HCT116 (cell line): ENCODE measurements around the gene CACNA2D2. TPM values are rescaled to one million over a fixed set of nuclear protein-coding genes. Genes with fewer than 3 reads are reported as not detected.

Experiments used
- ATAC-seq: fragments of 200-7000 bp; cut with Tn5 transposase; 2 replicates; pipeline ENCODE4 v1.9.1; 2020; ENCODE audit warnings: mild to moderate bottlenecking, moderate library complexity
- BruUV-seq: library from RNA; stranded (reverse); fragments of 400-500 nt; replicated peaks from 2 replicates; lab custom pipeline; 2021; lab: Mats Ljungman, UMichigan
- CTCF ChIA-PET: fragments of 300-600 bp; sonication (Branson Sonifier 250); formaldehyde crosslinking; loops from one replicate; lab custom pipeline; 2021; ENCODE audit warnings: antibody characterized with exemption; lab: Charles Lee
- POLR2A ChIA-PET: fragments of 300-600, 350-600 bp; sonication (Branson Sonifier 250); formaldehyde crosslinking; loops from one replicate; lab custom pipeline; 2021; ENCODE audit warnings: antibody characterized with exemption; lab: Charles Lee
- RAD21 ChIA-PET, 2 experiments: fragments of 300-600 bp; sonication (Branson Sonifier 250); formaldehyde crosslinking; loops; one replicate each; lab custom pipeline; 2023; ENCODE audit warnings: low total read pairs in 2 of 2; ENCODE audit not compliant: uncharacterized antibody in 2 of 2, unreplicated experiment in 2 of 2, low non-redundant PET in 1 of 2; lab: Charles Lee
- DNase-seq: peaks from one replicate; pipeline ENCODE4 v3.0.0-alpha.2; 2010; ENCODE audit warnings: low read depth, low spot score
- H2AFZ ChIP-seq: fragments of 200-600 bp; shearing (Covaris generic), sonication (generic); 2 replicates; pipeline ENCODE4 v1.6.1; 2017; ENCODE audit warnings: low read depth, mixed run types, mixed read lengths, antibody characterized with exemption, low read length; ENCODE audit not compliant: poor library complexity, severe bottlenecking
- H3K27ac ChIP-seq: 2 replicates; pipeline ENCODE4 v1.5.1; 2012; ENCODE audit warnings: low read depth, low read length
- H3K27me3 ChIP-seq: fragments of 200-600 bp; sonication (generic); 2 replicates; pipeline ENCODE4 v1.6.1; 2016; ENCODE audit warnings: mixed run types, low read length, mixed read lengths; ENCODE audit not compliant: insufficient read depth
- H3K36me3 ChIP-seq, 2 experiments: fragments of 200-500 bp in 1 of 2; fragments of 200-600 bp in 1 of 2; sonication (Bioruptor generic) in 1 of 2; sonication (generic) in 1 of 2; 2 replicates each; pipeline versions ENCODE4 v1.5.1 to v1.6.1; 2014 to 2016; ENCODE audit warnings: low read length in 2 of 2, inconsistent platforms in 1 of 2, mixed read lengths in 1 of 2, mixed run types in 1 of 2; ENCODE audit not compliant: insufficient read depth in 2 of 2, control insufficient read depth in 1 of 2
- H3K4me1 ChIP-seq, 2 experiments: fragments of 200-600 bp in 1 of 2; sonication (generic) in 1 of 2; 2 replicates each; pipeline versions ENCODE4 v1.5.1 to v1.6.1; 2012 to 2017; ENCODE audit warnings: low read length in 2 of 2, inconsistent platforms in 1 of 2, mild to moderate bottlenecking in 1 of 2, mixed read lengths in 1 of 2, mixed run types in 1 of 2, moderate library complexity in 1 of 2; ENCODE audit not compliant: insufficient read depth in 2 of 2, control insufficient read depth in 1 of 2
- H3K4me2 ChIP-seq: fragments of 200-600 bp; sonication (generic); 2 replicates; pipeline ENCODE4 v1.6.1; 2017; ENCODE audit warnings: mixed run types, low read length, mixed read lengths
- H3K4me3 ChIP-seq, 2 experiments: fragments of 200-600 bp in 1 of 2; sonication (generic) in 1 of 2; replicated peaks in 1 of 2; 2 replicates each; pipeline ENCODE4 v1.5.1; 2011 to 2016; ENCODE audit warnings: low read length in 2 of 2, control low read depth in 1 of 2, low read depth in 1 of 2, mild to moderate bottlenecking in 1 of 2, mixed read lengths in 1 of 2, mixed run types in 1 of 2
- H3K79me2 ChIP-seq: fragments of 200-600 bp; sonication (generic); 2 replicates; pipeline ENCODE4 v1.6.1; 2017; ENCODE audit warnings: mild to moderate bottlenecking, mixed run types, low read length, moderate library complexity, mixed read lengths; ENCODE audit not compliant: insufficient read depth
- H3K9ac ChIP-seq: fragments of 200-600 bp; sonication (generic); 2 replicates; pipeline ENCODE4 v1.6.1; 2016; ENCODE audit warnings: low read length, mixed read lengths
- H3K9me2 ChIP-seq: fragments of 200-600 bp; sonication (generic), shearing (Covaris generic); 2 replicates; pipeline ENCODE4 v1.6.1; 2017; ENCODE audit warnings: mixed run types, mild to moderate bottlenecking, moderate library complexity; ENCODE audit not compliant: insufficient read depth
- H3K9me3 ChIP-seq, 2 experiments: fragments of 200-500 bp in 1 of 2; fragments of 200-600 bp in 1 of 2; sonication (Bioruptor generic) in 1 of 2; sonication (generic) in 1 of 2; 2 replicates each; pipeline ENCODE4 v1.6.1; 2014 to 2017; ENCODE audit warnings: low read length in 2 of 2, mixed read lengths in 2 of 2, inconsistent platforms in 1 of 2, low read depth in 1 of 2, mild to moderate bottlenecking in 1 of 2, mixed run types in 1 of 2, moderate library complexity in 1 of 2; ENCODE audit not compliant: control insufficient read depth in 1 of 2, insufficient read depth in 1 of 2
- H4K20me1 ChIP-seq: fragments of 200-600 bp; sonication (generic), shearing (Covaris generic); 2 replicates; pipeline ENCODE4 v1.6.1; 2017; ENCODE audit warnings: mixed run types, mild to moderate bottlenecking, moderate library complexity; ENCODE audit not compliant: insufficient read depth
- CBX3 ChIP-seq: IDR thresholded peaks from 2 replicates; pipeline ENCODE4 v1.6.1; 2012; ENCODE audit warnings: low read depth
- CEBPB ChIP-seq: IDR thresholded peaks from 2 replicates; pipeline ENCODE4 v1.6.1; 2012; ENCODE audit warnings: low read depth
- EGR1 ChIP-seq: IDR thresholded peaks from 2 replicates; pipeline ENCODE4 v1.6.1; 2012; ENCODE audit warnings: low read depth
- ELF1 ChIP-seq: IDR thresholded peaks from 2 replicates; pipeline ENCODE4 v1.6.1; 2012; ENCODE audit warnings: low read depth, borderline replicate concordance
- EZH2 ChIP-seq: fragments of 200-600 bp; sonication (generic); IDR thresholded peaks from 2 replicates; pipeline ENCODE4 v1.6.1; 2017; ENCODE audit warnings: antibody characterized with exemption, mixed run types
- EZH2phosphoT487 ChIP-seq: fragments of 200-600 bp; IDR thresholded peaks from 2 replicates; pipeline ENCODE4 v1.6.1; 2018; ENCODE audit warnings: antibody characterized with exemption, borderline replicate concordance
- FOSL1 ChIP-seq: IDR thresholded peaks from 2 replicates; pipeline ENCODE4 v1.6.1; 2012; ENCODE audit warnings: low read depth
- JUND ChIP-seq: IDR thresholded peaks from 2 replicates; pipeline ENCODE4 v1.6.1; 2012
- POLR2A ChIP-seq: IDR thresholded peaks from 2 replicates; pipeline ENCODE4 v1.7.0; 2011; ENCODE audit warnings: borderline replicate concordance; ENCODE audit not compliant: insufficient read depth, insufficient read length; ENCODE audit errors: extremely low read depth
- POLR2AphosphoS5 ChIP-seq: IDR thresholded peaks from 2 replicates; pipeline ENCODE4 v1.6.1; 2011; ENCODE audit warnings: mild to moderate bottlenecking, low read depth, low read length, moderate library complexity
- RAD21 ChIP-seq: IDR thresholded peaks from 2 replicates; pipeline ENCODE4 v1.6.1; 2012; ENCODE audit warnings: low read depth, mild to moderate bottlenecking
- SIN3A ChIP-seq: IDR thresholded peaks from 2 replicates; pipeline ENCODE4 v1.6.1; 2012; ENCODE audit warnings: low read depth
- SRF ChIP-seq: IDR thresholded peaks from 2 replicates; pipeline ENCODE4 v1.6.1; 2012; ENCODE audit warnings: low read depth
- TCF7L2 ChIP-seq: IDR thresholded peaks from 2 replicates; pipeline ENCODE4 v1.7.0; 2011; ENCODE audit warnings: borderline replicate concordance, inconsistent platforms; ENCODE audit not compliant: insufficient read depth, insufficient read length; ENCODE audit errors: extremely low read depth
- YY1 ChIP-seq: IDR thresholded peaks from 2 replicates; pipeline ENCODE4 v1.6.1; 2011; ENCODE audit warnings: low read length, low read depth, moderate library complexity, mild to moderate bottlenecking; ENCODE audit not compliant: insufficient replicate concordance; ENCODE audit errors: extremely low read depth
- ZFX ChIP-seq: fragments of 450-650 bp; IDR thresholded peaks from 2 replicates; pipeline ENCODE4 v1.6.1; 2017
- ZNF274 ChIP-seq: fragments of 200-500 bp; sonication (Bioruptor generic); IDR thresholded peaks from 2 replicates; pipeline ENCODE4 v1.6.1; 2014; ENCODE audit warnings: mild to moderate bottlenecking, low read depth, low read length, inconsistent platforms
- intact Hi-C: fragments of 100-400 bp; cut with micrococcal nuclease; formaldehyde crosslinking; loops from 2 replicates; pipeline ENCODE4 v1.10.0; 2022
- total RNA-seq: library from RNA; stranded (reverse); gene quantifications from one replicate; pipeline ENCODE4 v1.2.1, GENCODE V29; 2021; ENCODE audit not compliant: unreplicated experiment
- TF ChIP-seq, protein P1 (sequence below): IDR thresholded peaks from 2 replicates; pipeline ENCODE4 v1.6.1; 2011; ENCODE audit warnings: mild to moderate bottlenecking, low read length, moderate library complexity; ENCODE audit not compliant: insufficient replicate concordance; ENCODE audit errors: extremely low read depth
- TF ChIP-seq, protein P2 (sequence below), 3 experiments: fragments of 200-600 bp in 1 of 3; sonication (generic) in 1 of 3; IDR thresholded peaks in 2 of 3; conservative IDR thresholded peaks in 1 of 3; 2 replicates each; pipeline ENCODE4 v1.5.1; 2012 to 2017; ENCODE audit warnings: low read depth in 2 of 3, low read length in 2 of 3, antibody characterized with exemption in 1 of 3, borderline replicate concordance in 1 of 3, control low read depth in 1 of 3, mild to moderate bottlenecking in 1 of 3, mixed read lengths in 1 of 3, mixed run types in 1 of 3, moderate library complexity in 1 of 3; ENCODE audit not compliant: insufficient read depth in 1 of 3

The CACNA2D2 gene
- total RNA-seq, 1 experiment from 2014 or later: 10.2 TPM

DNA sequence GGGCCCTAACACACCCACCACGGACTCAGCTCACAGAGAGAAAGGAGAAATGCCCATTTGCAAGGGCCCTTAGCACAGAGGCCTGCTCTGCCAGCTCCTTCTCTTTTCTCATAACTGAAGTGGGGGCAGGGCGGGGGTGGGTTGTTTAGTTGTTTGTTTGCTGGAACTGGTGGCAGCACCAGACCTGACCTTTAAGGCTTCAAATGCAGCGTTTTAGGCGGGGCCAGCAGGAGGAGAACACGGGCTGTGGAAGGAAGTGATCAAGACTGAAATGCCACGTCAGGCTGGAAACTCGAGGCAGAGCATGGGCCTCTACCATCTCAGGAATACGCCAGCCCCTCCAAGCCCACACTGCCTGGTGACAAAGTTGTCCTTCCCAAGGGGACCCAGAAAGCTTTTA is 9.3 kb downstream of the CACNA2D2 start:
- intact Hi-C loops: no loop called here
- DNase-seq (no peak), ATAC-seq (no peak)
- RAD21 ChIA-PET: no interaction called here
- Histone ChIP-seq H3K9me2 (no peaks in the 10 kb centered on the region), H3K36me3 (no peaks in the 10 kb centered on the region), H4K20me1 (no peaks in the 10 kb centered on the region), H3K9ac (no peak overlapping the region), H3K4me1 (no peaks in the 10 kb centered on the region; a peak in 1 of 4 replicates), H2AFZ (no peak overlapping the region), H3K4me3 (no peak overlapping the region), H3K27me3 (no peaks in the 10 kb centered on the region), H3K9me3 (no peaks in the 10 kb centered on the region), H3K27ac (no peak overlapping the region), H3K4me2 (no peak overlapping the region), H3K79me2 (no peaks in the 10 kb centered on the region)
- POLR2A ChIA-PET: no interaction called here
- TF ChIP-seq, protein P1, sequence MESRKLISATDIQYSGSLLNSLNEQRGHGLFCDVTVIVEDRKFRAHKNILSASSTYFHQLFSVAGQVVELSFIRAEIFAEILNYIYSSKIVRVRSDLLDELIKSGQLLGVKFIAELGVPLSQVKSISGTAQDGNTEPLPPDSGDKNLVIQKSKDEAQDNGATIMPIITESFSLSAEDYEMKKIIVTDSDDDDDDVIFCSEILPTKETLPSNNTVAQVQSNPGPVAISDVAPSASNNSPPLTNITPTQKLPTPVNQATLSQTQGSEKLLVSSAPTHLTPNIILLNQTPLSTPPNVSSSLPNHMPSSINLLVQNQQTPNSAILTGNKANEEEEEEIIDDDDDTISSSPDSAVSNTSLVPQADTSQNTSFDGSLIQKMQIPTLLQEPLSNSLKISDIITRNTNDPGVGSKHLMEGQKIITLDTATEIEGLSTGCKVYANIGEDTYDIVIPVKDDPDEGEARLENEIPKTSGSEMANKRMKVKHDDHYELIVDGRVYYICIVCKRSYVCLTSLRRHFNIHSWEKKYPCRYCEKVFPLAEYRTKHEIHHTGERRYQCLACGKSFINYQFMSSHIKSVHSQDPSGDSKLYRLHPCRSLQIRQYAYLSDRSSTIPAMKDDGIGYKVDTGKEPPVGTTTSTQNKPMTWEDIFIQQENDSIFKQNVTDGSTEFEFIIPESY: no peak
- no peak for TF ChIP-seq TCF7L2
- no peak for TF ChIP-seq YY1
- TF ChIP-seq, protein P2, sequence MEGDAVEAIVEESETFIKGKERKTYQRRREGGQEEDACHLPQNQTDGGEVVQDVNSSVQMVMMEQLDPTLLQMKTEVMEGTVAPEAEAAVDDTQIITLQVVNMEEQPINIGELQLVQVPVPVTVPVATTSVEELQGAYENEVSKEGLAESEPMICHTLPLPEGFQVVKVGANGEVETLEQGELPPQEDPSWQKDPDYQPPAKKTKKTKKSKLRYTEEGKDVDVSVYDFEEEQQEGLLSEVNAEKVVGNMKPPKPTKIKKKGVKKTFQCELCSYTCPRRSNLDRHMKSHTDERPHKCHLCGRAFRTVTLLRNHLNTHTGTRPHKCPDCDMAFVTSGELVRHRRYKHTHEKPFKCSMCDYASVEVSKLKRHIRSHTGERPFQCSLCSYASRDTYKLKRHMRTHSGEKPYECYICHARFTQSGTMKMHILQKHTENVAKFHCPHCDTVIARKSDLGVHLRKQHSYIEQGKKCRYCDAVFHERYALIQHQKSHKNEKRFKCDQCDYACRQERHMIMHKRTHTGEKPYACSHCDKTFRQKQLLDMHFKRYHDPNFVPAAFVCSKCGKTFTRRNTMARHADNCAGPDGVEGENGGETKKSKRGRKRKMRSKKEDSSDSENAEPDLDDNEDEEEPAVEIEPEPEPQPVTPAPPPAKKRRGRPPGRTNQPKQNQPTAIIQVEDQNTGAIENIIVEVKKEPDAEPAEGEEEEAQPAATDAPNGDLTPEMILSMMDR (IDR thresholded peaks at IDR 0.05 in 2 of 3, conservative IDR thresholded peaks at IDR 0.05 in 1 of 3; ENCODE audit: borderline replicate concordance in 1 of 3, insufficient read depth in 1 of 3, low read depth in 2 of 3, low read length in 2 of 3): no peak
- TF ChIP-seq ZFX: no peak
- no peak for TF ChIP-seq ZNF274
- TF ChIP-seq ELF1: no peak
- TF ChIP-seq POLR2AphosphoS5: no peak
- TF ChIP-seq EZH2phosphoT487: no peak
- TF ChIP-seq FOSL1: no peak
- TF ChIP-seq JUND: no peak
- TF ChIP-seq SRF: no peak
- TF ChIP-seq POLR2A: no peak
- no peak for TF ChIP-seq EZH2
- no peak for TF ChIP-seq RAD21
- TF ChIP-seq SIN3A: no peak
- TF ChIP-seq CEBPB: no peak
- TF ChIP-seq CBX3: no peak
- TF ChIP-seq EGR1: no peak
- CTCF ChIA-PET: no interaction called here
- BruUV-seq: no TSS peak
